Natural killer cell (primary cell): ENCODE data around the gene SERPINA3. TPM values are rescaled to one million over a fixed set of nuclear protein-coding genes. Genes with fewer than 3 reads are reported as not detected.

Experiments
- ATAC-seq, 3 donors: fragments of 150-1000 bp in 2 of 3; fragments of 200-7000 bp in 1 of 3; cut with Tn5 transposase; 1 replicate in 1 of 3; 2 replicates in 2 of 3; pipeline ENCODE4 v1.10.0; 2021; ENCODE audit warnings: mild to moderate bottlenecking in 2 of 3, moderate library complexity in 2 of 3
- DNase-seq, 2 donors: peaks; one replicate each; pipeline versions ENCODE4 v3.0.0 to v3.0.0-alpha.2; 2013 to 2021; ENCODE audit warnings: mixed read lengths in 1 of 2
- H3K27ac ChIP-seq: one replicate; pipeline ENCODE4 v1.5.1; 2013; ENCODE audit warnings: mild to moderate bottlenecking, low read length
- H3K27me3 ChIP-seq: one replicate; pipeline ENCODE4 v1.6.1; 2013; ENCODE audit warnings: low read length; ENCODE audit not compliant: control insufficient read depth, insufficient read depth
- H3K36me3 ChIP-seq: one replicate; pipeline ENCODE4 v1.6.1; 2013; ENCODE audit warnings: low read length; ENCODE audit not compliant: control insufficient read depth, insufficient read depth
- H3K4me1 ChIP-seq: one replicate; pipeline ENCODE4 v1.6.1; 2013; ENCODE audit warnings: low read length; ENCODE audit not compliant: control insufficient read depth, insufficient read depth
- H3K4me3 ChIP-seq: one replicate; pipeline ENCODE4 v1.5.1; 2013; ENCODE audit warnings: low read length
- H3K9me3 ChIP-seq: one replicate; pipeline ENCODE4 v1.6.1; 2013; ENCODE audit warnings: low read length; ENCODE audit not compliant: control insufficient read depth, insufficient read depth
- H3K27ac Mint-ChIP-seq, 2 donors: one replicate each; pipeline ENCODE4 v1.8.0; 2022; ENCODE audit warnings: mild to moderate bottlenecking in 2 of 2, mixed read lengths in 2 of 2, moderate library complexity in 1 of 2
- H3K27me3 Mint-ChIP-seq, 2 donors: one replicate each; pipeline ENCODE4 v1.8.0; 2022; ENCODE audit warnings: low read depth in 2 of 2, mixed read lengths in 2 of 2
- H3K36me3 Mint-ChIP-seq: one replicate; pipeline ENCODE4 v1.8.0; 2022; ENCODE audit warnings: mixed read lengths
- H3K4me1 Mint-ChIP-seq, 2 donors: one replicate each; pipeline ENCODE4 v1.8.0; 2022; ENCODE audit warnings: mixed read lengths in 2 of 2
- H3K4me3 Mint-ChIP-seq: one replicate; pipeline ENCODE4 v1.8.0; 2022; ENCODE audit warnings: mild to moderate bottlenecking, moderate library complexity, mixed read lengths
- H3K9me3 Mint-ChIP-seq, 2 donors: one replicate each; pipeline ENCODE4 v1.8.0; 2022; ENCODE audit warnings: mixed read lengths in 2 of 2
- CTCF ChIP-seq: fragments of 200-600 bp; IDR thresholded peaks from one replicate; pipeline ENCODE4 v1.8.0; 2022; ENCODE audit warnings: antibody characterized with exemption
- WGBS: methylation state at CpG from one replicate; pipeline ENCODE4 v1.1.7; 2013; ENCODE audit warnings: missing lambda C conversion rate; ENCODE audit not compliant: insufficient coverage; 5-methylcytosine and 5-hydroxymethylcytosine counted together
- intact Hi-C: fragments of 100-400 bp; cut with micrococcal nuclease; formaldehyde crosslinking; loops from one replicate; pipeline ENCODE4 v1.14.2; 2022
- total RNA-seq, 4 donors: library from RNA; stranded (reverse); fragments of 120-200 nt in 1 of 4; gene quantifications; one replicate each; pipeline versions ENCODE4 v1.2.3 to v1.2.4, GENCODE V29; 2013 to 2022

SERPINA3 gene
- total RNA-seq, 3 donors from 2014 or later (not counting 1 experiment from before 2014, with no cell fraction given): not detected

GRCh38 chr14:94648801-94649200 lies 36.6 kb downstream of the SERPINA3 start:
- 65% methylated on average over 4 of the region's 4 CpGs for WGBS
- TF ChIP-seq CTCF: no peak
- H3K9me3 Mint-ChIP-seq: no peaks in the 10 kb centered on the region
- Histone ChIP-seq H3K4me3 (no peak overlapping the region), H3K9me3 (peaks cover 5% of the 10 kb centered on the region), H3K27me3 (no peaks in the 10 kb centered on the region), H3K4me1 (no peaks in the 10 kb centered on the region), H3K27ac (no peak overlapping the region), H3K36me3 (no peaks in the 10 kb centered on the region)
- no peak for ATAC-seq
- intact Hi-C loops: no loop called here
- DNase-seq: no peak
- H3K27me3 Mint-ChIP-seq: peaks cover 0 to 4% of the 10 kb centered on the region in 2 donors
- H3K36me3 Mint-ChIP-seq: no peaks in the 10 kb centered on the region
- H3K27ac Mint-ChIP-seq: no peak overlapping the region
- no peak overlapping the region for H3K4me3 Mint-ChIP-seq
- no peaks in the 10 kb centered on the region for H3K4me1 Mint-ChIP-seq

- no peak overlapping the region for H3K4me3 ChIP-seq
- no peaks in the 10 kb centered on the region for H3K27me3 ChIP-seq
- Mint-ChIP-seq H3K9me3 (no peaks in the 10 kb centered on the region), H3K4me3 (no peak overlapping the region), H3K27ac (no peak overlapping the region), H3K36me3 (no peaks in the 10 kb centered on the region), H3K27me3 (peaks cover 0 to 4% of the 10 kb centered on the region in 2 donors), H3K4me1 (no peaks in the 10 kb centered on the region)
- DNase-seq: no peak
- no peaks in the 10 kb centered on the region for H3K4me1 ChIP-seq
- H3K36me3 ChIP-seq: no peaks in the 10 kb centered on the region
- 81% methylated on average over 13 of the region's 13 CpGs for WGBS
- peaks cover 5% of the 10 kb centered on the region for H3K9me3 ChIP-seq
- ATAC-seq: no peak
- intact Hi-C loops: no loop called here
- H3K27ac ChIP-seq: no peak overlapping the region
- no peak for TF ChIP-seq CTCF
Observed at GRCh38 chr14:94649543-94650443, 37.6 kb downstream of the SERPINA3 start.

GRCh38 chr14:94650444-94650775 lies 38.2 kb downstream of the SERPINA3 start:
- no peak for ATAC-seq
- H3K27me3 ChIP-seq: no peaks in the 10 kb centered on the region

More at GRCh38 chr14:94650444-94650775, 38.2 kb downstream of the SERPINA3 start:
- Mint-ChIP-seq H3K9me3 (no peaks in the 10 kb centered on the region), H3K27ac (no peak overlapping the region), H3K36me3 (no peaks in the 10 kb centered on the region), H3K27me3 (peaks cover 0 to 7% of the 10 kb centered on the region in 2 donors), H3K4me1 (no peaks in the 10 kb centered on the region), H3K4me3 (no peak overlapping the region)
- H3K27ac ChIP-seq: no peak overlapping the region
- H3K9me3 ChIP-seq: peaks cover 5% of the 10 kb centered on the region
- TF ChIP-seq CTCF: no peak
- DNase-seq: no peak
- no peaks in the 10 kb centered on the region for H3K36me3 ChIP-seq
- 96% methylated on average over 3 of the region's 3 CpGs for WGBS
- no peaks in the 10 kb centered on the region for H3K4me1 ChIP-seq
- H3K4me3 ChIP-seq: no peak overlapping the region
- intact Hi-C loops: no loop called here
